K562 (cell line): ENCODE results near the gene OSBP2.

Experiments used
- CHD2 ChIP-seq: IDR thresholded peaks from 2 replicates; pipeline ENCODE4 v1.6.1; 2011; ENCODE audit warnings: low read depth, low read length
- CHD4 ChIP-seq: fragments of 200-600 bp; sonication (generic); IDR thresholded peaks from 3 replicates; pipeline ENCODE4 v1.6.1; 2012; ENCODE audit warnings: low read depth, mild to moderate bottlenecking, mixed read lengths, low read length, inconsistent platforms; ENCODE audit not compliant: insufficient read depth, insufficient replicate concordance, poor library complexity, severe bottlenecking
- FOXP1 ChIP-seq: sonication (generic); formaldehyde crosslinking; IDR thresholded peaks from 2 replicates; pipeline ENCODE4 v1.8.0; 2022; ENCODE audit warnings: mild to moderate bottlenecking, missing genetic modification reagents
- NFIC ChIP-seq: fragments of 450-650 bp; IDR thresholded peaks from 2 replicates; pipeline ENCODE4 v1.6.1; 2017; ENCODE audit warnings: mild to moderate bottlenecking, inconsistent platforms
- ZNF197 ChIP-seq: fragments of 200-800 bp; sonication (Bioruptor generic); IDR thresholded peaks from 2 replicates; pipeline ENCODE4 v1.6.1; 2016; ENCODE audit warnings: low read depth, missing genetic modification characterization, missing compliant biosample characterization
- ZNF77 ChIP-seq: fragments of 250-450 bp; sonication (Bioruptor Pico); IDR thresholded peaks from 2 replicates; pipeline ENCODE4 v1.5.0; 2020
- TF ChIP-seq, protein P1 (sequence below), 3 experiments: IDR thresholded peaks in 2 of 3; conservative IDR thresholded peaks in 1 of 3; 2 replicates each; pipeline ENCODE4 v1.5.1; 2011 to 2012; ENCODE audit warnings: low read length in 3 of 3, mild to moderate bottlenecking in 3 of 3, control low read depth in 2 of 3, improper control_type of control experiment in 1 of 3, inconsistent platforms in 1 of 3, low read depth in 1 of 3, mixed read lengths in 1 of 3, moderate library complexity in 1 of 3; ENCODE audit not compliant: insufficient read depth in 2 of 3
- TF ChIP-seq, protein P2 (sequence below): sonication (generic); formaldehyde crosslinking; IDR thresholded peaks from 2 replicates; pipeline ENCODE4 v1.9.0; 2022; ENCODE audit warnings: mild to moderate bottlenecking, missing genetic modification reagents

DNA sequence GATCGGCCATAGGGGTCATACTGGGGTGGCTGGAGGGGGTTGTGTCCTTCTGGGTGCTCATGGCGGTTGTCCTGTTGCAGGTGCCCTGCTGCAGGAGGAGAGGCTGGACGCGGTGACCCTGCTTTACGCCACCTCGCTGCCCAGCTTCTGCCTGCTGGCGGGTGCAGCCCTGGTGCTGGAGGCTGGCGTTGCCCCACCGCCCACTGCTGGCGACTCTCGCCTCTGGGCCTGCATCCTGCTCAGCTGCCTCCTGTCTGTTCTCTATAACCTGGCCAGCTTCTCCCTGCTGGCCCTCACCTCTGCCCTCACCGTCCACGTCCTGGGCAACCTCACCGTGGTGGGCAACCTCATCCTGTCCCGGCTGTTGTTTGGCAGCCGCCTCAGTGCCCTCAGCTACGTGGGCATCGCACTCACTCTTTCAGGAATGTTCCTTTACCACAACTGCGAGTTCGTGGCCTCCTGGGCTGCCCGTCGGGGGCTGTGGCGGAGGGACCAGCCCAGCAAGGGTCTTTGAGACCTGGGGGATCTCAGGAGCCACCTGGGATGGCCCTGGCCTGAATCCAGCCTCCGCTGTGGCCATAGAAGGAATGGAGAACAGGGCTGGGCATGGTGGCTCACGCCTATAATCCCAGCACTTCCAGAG lies 48.0 kb upstream of the OSBP2 start:
- TF ChIP-seq FOXP1 (CRISPR knock-in tag) (no peak), NFIC (no peak), ZNF77 (CRISPR knock-in tag) (no peak), ZNF197 (CRISPR knock-in tag) (no peak), CHD4 (no peak), CHD2 (no peak)
- TF ChIP-seq, protein P1, sequence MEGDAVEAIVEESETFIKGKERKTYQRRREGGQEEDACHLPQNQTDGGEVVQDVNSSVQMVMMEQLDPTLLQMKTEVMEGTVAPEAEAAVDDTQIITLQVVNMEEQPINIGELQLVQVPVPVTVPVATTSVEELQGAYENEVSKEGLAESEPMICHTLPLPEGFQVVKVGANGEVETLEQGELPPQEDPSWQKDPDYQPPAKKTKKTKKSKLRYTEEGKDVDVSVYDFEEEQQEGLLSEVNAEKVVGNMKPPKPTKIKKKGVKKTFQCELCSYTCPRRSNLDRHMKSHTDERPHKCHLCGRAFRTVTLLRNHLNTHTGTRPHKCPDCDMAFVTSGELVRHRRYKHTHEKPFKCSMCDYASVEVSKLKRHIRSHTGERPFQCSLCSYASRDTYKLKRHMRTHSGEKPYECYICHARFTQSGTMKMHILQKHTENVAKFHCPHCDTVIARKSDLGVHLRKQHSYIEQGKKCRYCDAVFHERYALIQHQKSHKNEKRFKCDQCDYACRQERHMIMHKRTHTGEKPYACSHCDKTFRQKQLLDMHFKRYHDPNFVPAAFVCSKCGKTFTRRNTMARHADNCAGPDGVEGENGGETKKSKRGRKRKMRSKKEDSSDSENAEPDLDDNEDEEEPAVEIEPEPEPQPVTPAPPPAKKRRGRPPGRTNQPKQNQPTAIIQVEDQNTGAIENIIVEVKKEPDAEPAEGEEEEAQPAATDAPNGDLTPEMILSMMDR (IDR thresholded peaks at IDR 0.05 in 2 of 3, conservative IDR thresholded peaks at IDR 0.05 in 1 of 3; ENCODE audit: insufficient read depth in 2 of 3, low read depth in 1 of 3, low read length in 3 of 3) = no peak
- TF ChIP-seq, protein P2, sequence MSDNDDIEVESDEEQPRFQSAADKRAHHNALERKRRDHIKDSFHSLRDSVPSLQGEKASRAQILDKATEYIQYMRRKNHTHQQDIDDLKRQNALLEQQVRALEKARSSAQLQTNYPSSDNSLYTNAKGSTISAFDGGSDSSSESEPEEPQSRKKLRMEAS (CRISPR knock-in tag) = no peak
